Measurements from ENCODE around the gene GNRHR.

DNA sequence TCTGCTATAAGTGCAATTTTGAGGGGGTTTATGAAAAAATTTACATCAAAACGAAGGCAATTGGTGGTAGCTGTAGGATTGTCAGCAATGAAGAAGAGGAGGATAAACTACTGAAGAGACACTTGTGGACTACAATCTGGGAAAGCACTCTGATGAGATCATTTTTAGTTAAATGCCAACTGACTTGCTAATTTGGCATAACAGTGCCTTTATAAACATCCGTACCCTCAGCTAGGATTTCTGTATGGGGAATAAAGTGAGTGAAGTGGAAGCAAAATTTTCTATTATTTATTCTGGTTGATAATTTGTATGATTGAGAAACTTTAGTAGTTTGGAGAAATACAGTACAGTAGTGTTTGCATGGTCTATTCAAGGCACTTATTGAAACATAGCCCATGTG, 11.2 kb upstream of the GNRHR start:
- TF ChIP-seq, protein P1, sequence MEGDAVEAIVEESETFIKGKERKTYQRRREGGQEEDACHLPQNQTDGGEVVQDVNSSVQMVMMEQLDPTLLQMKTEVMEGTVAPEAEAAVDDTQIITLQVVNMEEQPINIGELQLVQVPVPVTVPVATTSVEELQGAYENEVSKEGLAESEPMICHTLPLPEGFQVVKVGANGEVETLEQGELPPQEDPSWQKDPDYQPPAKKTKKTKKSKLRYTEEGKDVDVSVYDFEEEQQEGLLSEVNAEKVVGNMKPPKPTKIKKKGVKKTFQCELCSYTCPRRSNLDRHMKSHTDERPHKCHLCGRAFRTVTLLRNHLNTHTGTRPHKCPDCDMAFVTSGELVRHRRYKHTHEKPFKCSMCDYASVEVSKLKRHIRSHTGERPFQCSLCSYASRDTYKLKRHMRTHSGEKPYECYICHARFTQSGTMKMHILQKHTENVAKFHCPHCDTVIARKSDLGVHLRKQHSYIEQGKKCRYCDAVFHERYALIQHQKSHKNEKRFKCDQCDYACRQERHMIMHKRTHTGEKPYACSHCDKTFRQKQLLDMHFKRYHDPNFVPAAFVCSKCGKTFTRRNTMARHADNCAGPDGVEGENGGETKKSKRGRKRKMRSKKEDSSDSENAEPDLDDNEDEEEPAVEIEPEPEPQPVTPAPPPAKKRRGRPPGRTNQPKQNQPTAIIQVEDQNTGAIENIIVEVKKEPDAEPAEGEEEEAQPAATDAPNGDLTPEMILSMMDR (IDR thresholded peaks at IDR 0.05), result no peak
- TF ChIP-seq POLR2A (IDR thresholded peaks at IDR 0.05), result no peak
